Measurements from ENCODE around the gene DNAAF1.
"Not testable (repeated sequence)": the region's sequence is repeated elsewhere in the genome, so short reads cannot be mapped to it uniquely, and the experiment has no call there.

Gene DNAAF1

GRCh38 chr16:84144859-84145639 lies at the start of gene DNAAF1, which contains the start of gene HSDL1:
Gene DNAAF1 (plus strand): TSS chr16:84145308. CDS start chr16:84145441, 133 bp downstream.
Gene HSDL1 (minus strand): TSS chr16:84145177. CDS start chr16:84131321, 13,856 bp downstream.
- peak; percentile 93 for DNase-seq

GRCh38 chr16:84095466-84095865 lies 49.6 kb upstream of the DNAAF1 start:
- no peak for DNase-seq

GRCh38 chr16:84096447-84097005 lies 48.6 kb upstream of the DNAAF1 start:
- no peak for DNase-seq

- DNase-seq = no peak
Observed at GRCh38 chr16:84098939-84099338, 46.2 kb upstream of the DNAAF1 start.

- DNase-seq = no peak
Observed at GRCh38 chr16:84103678-84104077, 41.4 kb upstream of the DNAAF1 start.

GRCh38 chr16:84104231-84104630 lies 40.9 kb upstream of the DNAAF1 start:
- no peak for DNase-seq

GRCh38 chr16:84105301-84105815 lies 39.8 kb upstream of the DNAAF1 start:
- no peak for DNase-seq

- no peak for DNase-seq
Observed at GRCh38 chr16:84105948-84106740, 39.0 kb upstream of the DNAAF1 start.

GRCh38 chr16:84107921-84108320 lies 37.2 kb upstream of the DNAAF1 start:
- DNase-seq = no peak

GRCh38 chr16:84109598-84110335 lies 35.3 kb upstream of the DNAAF1 start:
- no peak for DNase-seq

- DNase-seq = no peak
Observed at GRCh38 chr16:84110527-84110926, 34.6 kb upstream of the DNAAF1 start.

- DNase-seq = no peak
Observed at GRCh38 chr16:84111525-84111924, 33.6 kb upstream of the DNAAF1 start.

- DNase-seq = not testable (repeated sequence)
Observed at GRCh38 chr16:84111949-84112348, 33.2 kb upstream of the DNAAF1 start.

- DNase-seq = no peak
Observed at GRCh38 chr16:84115919-84116719, 29.0 kb upstream of the DNAAF1 start.

GRCh38 chr16:84116720-84117493 lies 28.2 kb upstream of the DNAAF1 start, which contains the start of gene MBTPS1:
Gene MBTPS1 (minus strand): TSS chr16:84116942. CDS start chr16:84101783, 15,159 bp downstream.
- peak; percentile 98 for DNase-seq

GRCh38 chr16:84117494-84117843 lies 27.6 kb upstream of the DNAAF1 start:
- peak; percentile 59 for DNase-seq

GRCh38 chr16:84118315-84118714 lies 26.8 kb upstream of the DNAAF1 start:
- not testable (repeated sequence) for DNase-seq

- DNase-seq = no peak
Observed at GRCh38 chr16:84119368-84119767, 25.7 kb upstream of the DNAAF1 start.

- DNase-seq = no peak
Observed at GRCh38 chr16:84120023-84120422, 25.1 kb upstream of the DNAAF1 start.

GRCh38 chr16:84121007-84121406 lies 24.1 kb upstream of the DNAAF1 start:
- no peak for DNase-seq

Measured in activated naive CD4-positive, alpha-beta T cell treated with anti-CD3 and anti-CD28 coated beads, Interleukin-2, amount 50 U/mL, for 16 hours (primary cell).